HG03521 (cell line): Measurements from ENCODE around the gene NCR3LG1.

Experiments used
- ATAC-seq: cut with Tn5 transposase; IDR thresholded peaks from one replicate; pipeline ENCODE4 v1.9.1; 2021; ENCODE audit warnings: mild to moderate bottlenecking, moderate library complexity; ENCODE audit not compliant: unreplicated experiment

Gene NCR3LG1

GRCh38 chr11:17391493-17392355 lies 40.1 kb downstream of the NCR3LG1 start:
- ATAC-seq = no peak

GRCh38 chr11:17392872-17393271 lies 41.3 kb downstream of the NCR3LG1 start:
- ATAC-seq = no peak

- no peak for ATAC-seq
These were observed 41.9 kb downstream of the NCR3LG1 start for GRCh38 chr11:17393472-17393871.

- ATAC-seq = no peak
These were observed 43.3 kb downstream of the NCR3LG1 start for GRCh38 chr11:17394743-17395390.

GRCh38 chr11:17395554-17395961 lies 44.0 kb downstream of the NCR3LG1 start:
- ATAC-seq = no peak

GRCh38 chr11:17395978-17396377 lies 44.4 kb downstream of the NCR3LG1 start:
- ATAC-seq = no peak

GRCh38 chr11:17396598-17397310 lies 45.2 kb downstream of the NCR3LG1 start:
- ATAC-seq = no peak

- ATAC-seq = no peak
These were observed 45.9 kb downstream of the NCR3LG1 start for GRCh38 chr11:17397311-17398002.

GRCh38 chr11:17399236-17399635 lies 47.6 kb downstream of the NCR3LG1 start:
- no peak for ATAC-seq

- no peak for ATAC-seq
These were observed 48.6 kb downstream of the NCR3LG1 start for GRCh38 chr11:17400048-17400775.

- no peak for ATAC-seq
These were observed 49.7 kb downstream of the NCR3LG1 start for GRCh38 chr11:17401316-17401715.

GRCh38 chr11:17401841-17402240 lies 50.2 kb downstream of the NCR3LG1 start:
- ATAC-seq = no peak

- ATAC-seq = no peak
These were observed 50.9 kb downstream of the NCR3LG1 start for GRCh38 chr11:17402486-17402885.

GRCh38 chr11:17403980-17404759 lies 52.6 kb downstream of the NCR3LG1 start:
- ATAC-seq = no peak

GRCh38 chr11:17405232-17406005 lies 53.8 kb downstream of the NCR3LG1 start:
- no peak for ATAC-seq

- no peak for ATAC-seq
These were observed 54.6 kb downstream of the NCR3LG1 start for GRCh38 chr11:17406082-17406817.

- no peak for ATAC-seq
These were observed 55.2 kb downstream of the NCR3LG1 start for GRCh38 chr11:17406818-17407149.

- no peak for ATAC-seq
These were observed 56.0 kb downstream of the NCR3LG1 start for GRCh38 chr11:17407575-17407974.
